GM15510 (cell line): ENCODE data around the gene SLC13A3.

ENCODE experiments used
- POLR2A ChIP-seq: IDR thresholded peaks from 3 replicates; pipeline ENCODE4 v1.6.1; 2011; ENCODE audit warnings: borderline replicate concordance; ENCODE audit not compliant: insufficient read length; ENCODE audit errors: extremely low read depth

The SLC13A3 gene

GRCh38 chr20:46670585-46671584 is 19.6 kb upstream of the SLC13A3 start:
- no peak for TF ChIP-seq POLR2A

- no peak for TF ChIP-seq POLR2A
These were observed 18.9 kb upstream of the SLC13A3 start for GRCh38 chr20:46670228-46670584.

- no peak for TF ChIP-seq POLR2A
These were observed 15.7 kb upstream of the SLC13A3 start for GRCh38 chr20:46666818-46667515.

GRCh38 chr20:46666306-46666705 is 15.0 kb upstream of the SLC13A3 start:
- TF ChIP-seq POLR2A, result no peak

GRCh38 chr20:46665602-46666001 is 14.3 kb upstream of the SLC13A3 start:
- TF ChIP-seq POLR2A, result no peak

- TF ChIP-seq POLR2A, result no peak
These were observed 12.3 kb upstream of the SLC13A3 start for GRCh38 chr20:46663531-46663930.

- no peak for TF ChIP-seq POLR2A
These were observed 10.4 kb upstream of the SLC13A3 start for GRCh38 chr20:46661659-46662058.

GRCh38 chr20:46660487-46660886 is 9.2 kb upstream of the SLC13A3 start:
- no peak for TF ChIP-seq POLR2A

- no peak for TF ChIP-seq POLR2A
These were observed 6.4 kb upstream of the SLC13A3 start for GRCh38 chr20:46657618-46658017.

GRCh38 chr20:46657137-46657536 is 5.9 kb upstream of the SLC13A3 start:
- TF ChIP-seq POLR2A, result no peak

- no peak for TF ChIP-seq POLR2A
These were observed 1.4 kb upstream of the SLC13A3 start for GRCh38 chr20:46652699-46653098.

- TF ChIP-seq POLR2A, result no peak
These were observed 626 bp downstream of the SLC13A3 start for GRCh38 chr20:46650575-46651090.

GRCh38 chr20:46649965-46650542 is 1.2 kb downstream of the SLC13A3 start:
- no peak for TF ChIP-seq POLR2A

GRCh38 chr20:46649650-46649949 is 1.7 kb downstream of the SLC13A3 start:
- TF ChIP-seq POLR2A, result no peak
